DND-41 (cell line): Measurements from ENCODE around the gene CYP2A13.

Source experiments
- ATAC-seq: fragments of 200-7000 bp; cut with Tn5 transposase; 3 replicates; pipeline ENCODE4 v1.9.1; 2021; ENCODE audit warnings: low read depth; ENCODE audit not compliant: insufficient read depth
- DNase-seq: peaks from one replicate; pipeline ENCODE4 v3.0.0-alpha.2; 2020
- H2AFZ ChIP-seq: 2 replicates; pipeline ENCODE4 v1.6.0; 2012; ENCODE audit warnings: low read depth, low read length
- H3K27ac ChIP-seq: 2 replicates; pipeline ENCODE4 v1.5.1; 2012; ENCODE audit warnings: low read length, inconsistent platforms
- H3K27me3 ChIP-seq: fragments of 200-600 bp; sonication (generic); 2 replicates; pipeline ENCODE4 v1.6.0; 2012; ENCODE audit warnings: low read length, mild to moderate bottlenecking, inconsistent platforms; ENCODE audit not compliant: insufficient read depth, poor library complexity
- H3K36me3 ChIP-seq: 2 replicates; pipeline ENCODE4 v1.5.1; 2012; ENCODE audit warnings: low read length, inconsistent platforms; ENCODE audit not compliant: insufficient read depth
- H3K4me1 ChIP-seq: 2 replicates; pipeline ENCODE4 v1.5.1; 2012; ENCODE audit warnings: mild to moderate bottlenecking, low read length; ENCODE audit not compliant: insufficient read depth
- H3K4me2 ChIP-seq: 2 replicates; pipeline ENCODE4 v1.6.0; 2012; ENCODE audit warnings: mild to moderate bottlenecking, moderate library complexity, low read length, inconsistent platforms; ENCODE audit not compliant: insufficient read depth
- H3K4me3 ChIP-seq, 2 experiments: fragments of 200-600 bp in 1 of 2; shearing (Covaris generic) in 1 of 2; 2 replicates each; pipeline ENCODE4 v1.5.1; 2012 to 2016; ENCODE audit warnings: inconsistent platforms in 2 of 2, low read length in 2 of 2, mild to moderate bottlenecking in 2 of 2, low read depth in 1 of 2, moderate library complexity in 1 of 2
- H3K79me2 ChIP-seq: 2 replicates; pipeline ENCODE4 v1.6.0; 2012; ENCODE audit warnings: low read length, inconsistent platforms; ENCODE audit not compliant: insufficient read depth
- H3K9ac ChIP-seq: 2 replicates; pipeline ENCODE4 v1.6.0; 2012; ENCODE audit warnings: low read depth, mild to moderate bottlenecking, inconsistent platforms, low read length, moderate library complexity
- H3K9me3 ChIP-seq: 2 replicates; pipeline ENCODE4 v1.5.1; 2012; ENCODE audit warnings: low read length, moderate library complexity, mild to moderate bottlenecking, inconsistent platforms; ENCODE audit not compliant: insufficient read depth, severe bottlenecking
- H4K20me1 ChIP-seq: 2 replicates; pipeline ENCODE4 v1.6.0; 2012; ENCODE audit warnings: low read length; ENCODE audit not compliant: insufficient read depth
- CTCF ChIP-seq: IDR thresholded peaks from 2 replicates; pipeline ENCODE4 v1.5.1; 2012; ENCODE audit warnings: borderline replicate concordance, low read length, moderate library complexity, mild to moderate bottlenecking; ENCODE audit not compliant: poor library complexity, severe bottlenecking; ENCODE audit errors: extremely low read depth
- EZH2 ChIP-seq: IDR thresholded peaks from 3 replicates; pipeline ENCODE4 v1.6.1; 2012; ENCODE audit warnings: borderline replicate concordance, low read depth, mild to moderate bottlenecking, moderate library complexity, low read length, inconsistent platforms; ENCODE audit not compliant: severe bottlenecking

Gene CYP2A13

DNA sequence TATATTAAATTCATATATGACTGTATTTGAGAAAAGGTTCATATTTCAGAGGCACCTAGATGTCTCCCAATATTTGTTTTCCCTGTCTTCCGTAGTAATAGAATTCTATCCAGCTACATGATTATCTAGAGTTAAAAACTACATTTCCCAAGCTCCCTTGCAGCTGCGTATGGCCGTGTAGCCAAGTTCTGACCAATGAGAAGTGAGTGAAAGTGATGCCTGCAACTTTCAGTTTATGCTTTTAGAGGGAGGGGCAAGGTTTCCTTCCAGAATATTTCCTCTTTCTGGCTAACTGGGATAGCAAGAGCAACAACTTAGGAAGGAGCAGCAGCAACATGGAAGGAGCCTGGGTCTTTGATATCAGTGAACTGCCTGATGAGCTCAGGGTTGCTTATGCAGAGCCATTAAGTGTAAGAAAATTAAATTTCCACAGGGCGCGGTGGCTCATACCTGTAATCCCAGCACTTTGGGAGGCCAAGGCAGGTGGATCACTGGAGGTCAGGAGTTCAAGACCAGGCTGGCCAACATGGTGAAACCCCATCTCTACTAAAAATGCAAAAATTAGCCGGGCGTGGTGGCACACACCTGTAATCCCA is 23.2 kb upstream of the CYP2A13 start:
- no peaks in the 10 kb centered on the region for H3K79me2 ChIP-seq
- H4K20me1 ChIP-seq, result no peaks in the 10 kb centered on the region
- no peak overlapping the region for H3K4me3 ChIP-seq
- no peak overlapping the region for H3K27ac ChIP-seq
- no peak overlapping the region for H3K4me2 ChIP-seq
- no peaks in the 10 kb centered on the region for H3K4me1 ChIP-seq
- H3K27me3 ChIP-seq, result peaks cover 7% of the 10 kb centered on the region
- no peak overlapping the region for H3K9ac ChIP-seq
- no peak for TF ChIP-seq CTCF
- no peak for ATAC-seq
- H3K36me3 ChIP-seq, result no peaks in the 10 kb centered on the region
- DNase-seq, result no peak
- H3K9me3 ChIP-seq, result no peaks in the 10 kb centered on the region
- H2AFZ ChIP-seq, result no peak overlapping the region

GRCh38 chr19:41076286-41076685 is 12.0 kb upstream of the CYP2A13 start:
- no peaks in the 10 kb centered on the region for H4K20me1 ChIP-seq
- H3K27ac ChIP-seq, result no peak overlapping the region
- H3K79me2 ChIP-seq, result no peaks in the 10 kb centered on the region
- H3K27me3 ChIP-seq, result no peaks in the 10 kb centered on the region
- no peak overlapping the region for H3K4me3 ChIP-seq
- H2AFZ ChIP-seq, result no peak overlapping the region
- DNase-seq (no peak), ATAC-seq (no peak)
- H3K9me3 ChIP-seq, result no peaks in the 10 kb centered on the region
- TF ChIP-seq CTCF (no peak), EZH2 (no peak)
- no peak overlapping the region for H3K4me2 ChIP-seq
- no peaks in the 10 kb centered on the region for H3K36me3 ChIP-seq
- H3K4me1 ChIP-seq, result no peaks in the 10 kb centered on the region
- H3K9ac ChIP-seq, result no peak overlapping the region

- no peaks in the 10 kb centered on the region for H3K4me1 ChIP-seq
- no peaks in the 10 kb centered on the region for H3K27me3 ChIP-seq
- no peak overlapping the region for H3K9ac ChIP-seq
- no peak overlapping the region for H3K4me3 ChIP-seq
- no peaks in the 10 kb centered on the region for H3K9me3 ChIP-seq
- ATAC-seq (no peak), DNase-seq (no peak)
- H3K27ac ChIP-seq, result no peak overlapping the region
- H3K4me2 ChIP-seq, result no peak overlapping the region
- no peak overlapping the region for H2AFZ ChIP-seq
- TF ChIP-seq EZH2, result no peak
- TF ChIP-seq CTCF, result no peak
- H3K36me3 ChIP-seq, result no peaks in the 10 kb centered on the region
- H3K79me2 ChIP-seq, result no peaks in the 10 kb centered on the region
- no peaks in the 10 kb centered on the region for H4K20me1 ChIP-seq
Measured at GRCh38 chr19:41083516-41083915, 4.7 kb upstream of the CYP2A13 start.

- Histone ChIP-seq H3K4me2 (no peak overlapping the region), H4K20me1 (no peaks in the 10 kb centered on the region), H3K79me2 (no peaks in the 10 kb centered on the region), H3K36me3 (no peaks in the 10 kb centered on the region), H3K27me3 (no peaks in the 10 kb centered on the region), H3K4me3 (no peak overlapping the region), H3K27ac (no peak overlapping the region), H3K9me3 (no peaks in the 10 kb centered on the region), H3K9ac (no peak overlapping the region), H3K4me1 (no peaks in the 10 kb centered on the region), H2AFZ (no peak overlapping the region)
- ATAC-seq (no peak), DNase-seq (no peak)
- TF ChIP-seq CTCF, result no peak
- no peak for TF ChIP-seq EZH2
Measured at GRCh38 chr19:41085748-41086415, 2.4 kb upstream of the CYP2A13 start.
